Lung (tissue), 12 donors: Measurements from ENCODE around the gene TOGARAM1. TPM values are rescaled to one million over a fixed set of nuclear protein-coding genes. Genes with fewer than 3 reads are reported as not detected.

Experiments used
- ATAC-seq: fragments of 200-7000 bp; cut with Tn5 transposase; one replicate; pipeline ENCODE4 v1.9.1; 2020; ENCODE audit warnings: moderate number of reproducible peaks; ENCODE audit not compliant: insufficient read depth, low FRiP score
- DNase-seq, 3 donors: peaks; one replicate each; pipeline ENCODE4 v3.0.0-alpha.2; 2013 to 2017
- H3K27ac ChIP-seq, 2 donors: one replicate each; pipeline ENCODE4 v1.5.1; 2013; ENCODE audit warnings: mild to moderate bottlenecking in 2 of 2, moderate library complexity in 2 of 2, control low read depth in 1 of 2, inconsistent platforms in 1 of 2, low read depth in 1 of 2, low read length in 1 of 2
- H3K27me3 ChIP-seq, 3 donors: one replicate each; pipeline ENCODE4 v1.5.1; 2013; ENCODE audit warnings: low read length in 2 of 3; ENCODE audit not compliant: control insufficient read depth in 3 of 3, insufficient read depth in 3 of 3
- H3K36me3 ChIP-seq, 4 donors: one replicate each; pipeline ENCODE4 v1.5.1; 2013; ENCODE audit warnings: low read length in 4 of 4, mild to moderate bottlenecking in 1 of 4, moderate library complexity in 1 of 4; ENCODE audit not compliant: control insufficient read depth in 4 of 4, insufficient read depth in 4 of 4
- H3K4me1 ChIP-seq, 5 donors: one replicate each; pipeline ENCODE4 v1.5.1; 2013; ENCODE audit warnings: low read length in 5 of 5, mild to moderate bottlenecking in 2 of 5, moderate library complexity in 1 of 5; ENCODE audit not compliant: control insufficient read depth in 5 of 5, insufficient read depth in 5 of 5
- H3K4me3 ChIP-seq: one replicate; pipeline ENCODE4 v1.5.1; 2013; ENCODE audit warnings: mild to moderate bottlenecking, control low read depth, moderate library complexity
- H3K9ac ChIP-seq, 2 donors: one replicate each; pipeline ENCODE4 v1.5.1; 2013; ENCODE audit warnings: low read length in 2 of 2, control low read depth in 1 of 2; ENCODE audit not compliant: insufficient read depth in 1 of 2
- H3K9me3 ChIP-seq, 4 donors: one replicate each; pipeline ENCODE4 v1.5.1; 2013; ENCODE audit warnings: low read length in 3 of 4, mild to moderate bottlenecking in 1 of 4, moderate library complexity in 1 of 4; ENCODE audit not compliant: control insufficient read depth in 4 of 4, insufficient read depth in 3 of 4
- CTCF ChIP-seq: IDR thresholded peaks from 2 replicates; pipeline ENCODE4 v1.5.1; 2012; ENCODE audit warnings: mild to moderate bottlenecking; ENCODE audit errors: control extremely low read depth, extremely low read depth
- WGBS, 2 donors: extraction: QIAGEN DNeasy Blood & Tissue Kit; methylation state at CpG; one replicate each; pipeline ENCODE4 v1.1.7; 2013; 5-methylcytosine and 5-hydroxymethylcytosine counted together
- polyA plus RNA-seq, 2 donors: library from polyadenylated mRNA; stranded (reverse); fragments of 200-250 nt; gene quantifications; one replicate each; pipeline ENCODE4 v1.2.1, GENCODE V29; 2013
- total RNA-seq, 2 donors: library from RNA; depleted of rRNA in 1 of 2; stranded (reverse); fragments of >200 nt in 1 of 2; gene quantifications; one replicate each; pipeline ENCODE4 v1.2.1, GENCODE V29; 2014 to 2021
- donor health status: control.
- donor health status: control.
- donor health status: Bipolar disorder and iron deficiency.
- donor health status: healthy.
- donor health status: DM: yes; HTN: yes; CAD: no.

The TOGARAM1 gene
- total and polyA plus RNA-seq, 4 donors = 4.2 to 52.0 (median 11.4) TPM

GRCh38 chr14:45095143-45095542 is 133.2 kb downstream of the TOGARAM1 start:
- ATAC-seq (no peak), DNase-seq (no peak)
- no peak for TF ChIP-seq CTCF
- Histone ChIP-seq H3K27me3 (no peaks in the 10 kb centered on the region), H3K4me3 (no peak overlapping the region), H3K36me3 (peaks cover 9 to 29% (median 17%) of the 10 kb centered on the region in 4 donors), H3K9me3 (no peaks in the 10 kb centered on the region), H3K9ac (no peak overlapping the region), H3K27ac (no peak overlapping the region), H3K4me1 (peaks cover 0 to 2% (median 0%) of the 10 kb centered on the region in 5 donors)
- 91 to 93% methylated on average over 4 of the region's 4 CpGs for WGBS, 2 donors

- Histone ChIP-seq H3K27me3 (no peaks in the 10 kb centered on the region), H3K4me3 (no peak overlapping the region), H3K27ac (no peak overlapping the region), H3K36me3 (peaks cover 9 to 30% (median 21%) of the 10 kb centered on the region in 4 donors), H3K9me3 (no peaks in the 10 kb centered on the region), H3K9ac (no peak overlapping the region), H3K4me1 (peaks cover 0 to 2% (median 0%) of the 10 kb centered on the region in 5 donors)
- ATAC-seq = no peak
- WGBS, 2 donors = 94 to 95% methylated on average over 4 of the region's 4 CpGs
- TF ChIP-seq CTCF = no peak
- DNase-seq = no peak
These were observed 134.2 kb downstream of the TOGARAM1 start for GRCh38 chr14:45096218-45096617.

GRCh38 chr14:45103806-45104205 is 141.8 kb downstream of the TOGARAM1 start:
- TF ChIP-seq CTCF = no peak
- H3K4me3 ChIP-seq = no peak overlapping the region
- H3K9ac ChIP-seq = no peak overlapping the region
- no peaks in the 10 kb centered on the region for H3K4me1 ChIP-seq
- H3K9me3 ChIP-seq = no peaks in the 10 kb centered on the region
- ATAC-seq (no peak), DNase-seq (no peak)
- H3K36me3 ChIP-seq = peaks cover 9 to 31% (median 20%) of the 10 kb centered on the region in 4 donors
- H3K27ac ChIP-seq = no peak overlapping the region
- no peaks in the 10 kb centered on the region for H3K27me3 ChIP-seq

- Histone ChIP-seq H3K4me3 (no peak overlapping the region), H3K27ac (no peak overlapping the region), H3K36me3 (peaks cover 13 to 32% (median 19%) of the 10 kb centered on the region in 4 donors), H3K9me3 (no peaks in the 10 kb centered on the region), H3K4me1 (no peaks in the 10 kb centered on the region), H3K9ac (no peak overlapping the region), H3K27me3 (no peaks in the 10 kb centered on the region)
- 29 to 98% methylated on average over 1 of the region's 1 CpG for WGBS, 2 donors
- TF ChIP-seq CTCF = no peak
- no peak for DNase-seq
- no peak for ATAC-seq
These were observed 142.6 kb downstream of the TOGARAM1 start for GRCh38 chr14:45104561-45104960.
